NCI-H146 treated with DMSO at 0.1 percent for 48 hours (cell line): ENCODE results near the gene CLEC3A.
A peak's percentile ranks its signal among the peaks of the same experiment; 100 is the strongest.
"Not testable (repeated sequence)": the region's sequence is repeated elsewhere in the genome, so short reads cannot be mapped to it uniquely, and the experiment has no call there.

Experiments
- DNase-seq: peaks from one replicate; lab custom pipeline; 2025; ENCODE audit not compliant: unreplicated experiment; lab: John Stamatoyannopoulos, UW

The CLEC3A gene

GRCh38 chr16:78022347-78023060 is at the start of gene CLEC3A:
CLEC3A (plus strand) TSS chr16:78022548; CDS start chr16:78022627, 79 bp downstream.
- DNase-seq, result no peak

GRCh38 chr16:77974883-77975282 is 47.5 kb upstream of the CLEC3A start:
- no peak for DNase-seq

- no peak for DNase-seq
Observed at GRCh38 chr16:77975942-77976341, 46.4 kb upstream of the CLEC3A start.

- no peak for DNase-seq
Observed at GRCh38 chr16:77977339-77977738, 45.0 kb upstream of the CLEC3A start.

GRCh38 chr16:77985111-77985510 is 37.2 kb upstream of the CLEC3A start:
- DNase-seq, result no peak

GRCh38 chr16:77986011-77986740 is 36.2 kb upstream of the CLEC3A start:
- DNase-seq, result no peak

- no peak for DNase-seq
Observed at GRCh38 chr16:77987810-77988209, 34.5 kb upstream of the CLEC3A start.

GRCh38 chr16:77989846-77990245 is 32.5 kb upstream of the CLEC3A start:
- DNase-seq, result no peak

- no peak for DNase-seq
Observed at GRCh38 chr16:77991701-77992100, 30.6 kb upstream of the CLEC3A start.

GRCh38 chr16:77992381-77992780 is 30.0 kb upstream of the CLEC3A start:
- DNase-seq, result not testable (repeated sequence)

- no peak for DNase-seq
Observed at GRCh38 chr16:77993111-77993985, 29.0 kb upstream of the CLEC3A start.

GRCh38 chr16:77995843-77996455 is 26.4 kb upstream of the CLEC3A start:
- DNase-seq, result no peak

- no peak for DNase-seq
Observed at GRCh38 chr16:77998350-77999023, 23.9 kb upstream of the CLEC3A start.

- DNase-seq, result no peak
Observed at GRCh38 chr16:78001451-78002025, 20.8 kb upstream of the CLEC3A start.

- peak; percentile 80 for DNase-seq
Observed at GRCh38 chr16:78002915-78003538, 19.3 kb upstream of the CLEC3A start.

GRCh38 chr16:78004517-78004916 is 17.8 kb upstream of the CLEC3A start:
- no peak for DNase-seq

- peak; percentile 1 for DNase-seq
Observed at GRCh38 chr16:78005881-78006280, 16.5 kb upstream of the CLEC3A start.

GRCh38 chr16:78007121-78007520 is 15.2 kb upstream of the CLEC3A start:
- no peak for DNase-seq

- no peak for DNase-seq
Observed at GRCh38 chr16:78024159-78024558, 1.8 kb downstream of the CLEC3A start.

- no peak for DNase-seq
Observed at GRCh38 chr16:78025631-78026030, 3.3 kb downstream of the CLEC3A start.
